GM19193 (cell line): ENCODE measurements around the gene MAML3.

Source experiments
- POLR2A ChIP-seq: IDR thresholded peaks from 4 replicates; pipeline ENCODE4 v1.6.1; 2011; ENCODE audit not compliant: insufficient read depth, insufficient read length; ENCODE audit errors: extremely low read depth

MAML3 gene

DNA sequence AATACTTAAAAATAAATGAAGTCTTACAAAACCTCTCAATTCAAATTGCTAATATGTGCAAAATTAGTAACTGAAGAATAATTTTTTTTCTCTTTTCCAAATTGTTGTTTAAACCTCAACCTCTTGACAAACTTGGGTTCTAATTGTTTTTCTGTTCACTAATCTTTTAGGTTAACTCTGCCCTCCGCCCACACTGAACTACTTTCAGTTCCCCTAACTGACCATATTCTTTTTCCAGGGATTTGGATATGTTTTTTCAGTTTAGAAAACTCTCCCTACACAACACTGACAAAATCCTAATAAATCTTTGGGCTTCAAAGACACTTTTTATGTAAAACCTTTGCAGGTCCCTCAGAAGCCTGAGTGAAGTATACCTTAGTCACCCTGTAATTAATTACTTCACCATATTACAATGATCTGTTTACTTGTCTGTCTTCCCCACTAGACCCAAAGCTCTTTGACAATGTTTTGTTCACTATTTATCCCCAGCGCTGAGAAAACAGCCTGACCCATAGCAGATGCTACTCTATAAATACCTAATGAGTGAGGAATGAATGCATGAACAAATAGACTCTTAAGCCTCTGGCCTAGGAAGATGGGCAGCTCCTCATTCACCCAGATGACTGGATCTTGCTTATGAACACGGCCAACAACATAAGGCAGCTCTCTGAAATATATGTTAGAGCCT is 134.9 kb downstream of the MAML3 start:
- no peak for TF ChIP-seq POLR2A

DNA sequence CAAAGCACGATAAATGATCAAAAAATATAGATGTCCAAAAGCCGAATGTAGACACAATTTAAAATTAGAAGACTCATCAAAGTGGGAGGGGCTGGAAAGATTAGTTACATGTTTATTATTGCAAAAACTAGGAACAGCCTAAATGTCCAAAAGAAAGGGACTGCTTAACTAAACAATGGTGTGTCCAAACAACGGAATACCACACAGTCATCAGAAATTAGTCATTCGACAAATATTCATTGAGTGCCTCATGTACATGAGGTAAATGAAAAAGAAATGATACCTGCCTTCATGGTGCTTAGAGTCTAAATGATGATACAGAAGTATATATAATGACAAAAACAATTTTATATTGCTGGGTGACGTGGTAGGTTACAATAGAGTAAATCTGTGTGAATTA is 139.7 kb downstream of the MAML3 start:
- TF ChIP-seq POLR2A, result no peak

DNA sequence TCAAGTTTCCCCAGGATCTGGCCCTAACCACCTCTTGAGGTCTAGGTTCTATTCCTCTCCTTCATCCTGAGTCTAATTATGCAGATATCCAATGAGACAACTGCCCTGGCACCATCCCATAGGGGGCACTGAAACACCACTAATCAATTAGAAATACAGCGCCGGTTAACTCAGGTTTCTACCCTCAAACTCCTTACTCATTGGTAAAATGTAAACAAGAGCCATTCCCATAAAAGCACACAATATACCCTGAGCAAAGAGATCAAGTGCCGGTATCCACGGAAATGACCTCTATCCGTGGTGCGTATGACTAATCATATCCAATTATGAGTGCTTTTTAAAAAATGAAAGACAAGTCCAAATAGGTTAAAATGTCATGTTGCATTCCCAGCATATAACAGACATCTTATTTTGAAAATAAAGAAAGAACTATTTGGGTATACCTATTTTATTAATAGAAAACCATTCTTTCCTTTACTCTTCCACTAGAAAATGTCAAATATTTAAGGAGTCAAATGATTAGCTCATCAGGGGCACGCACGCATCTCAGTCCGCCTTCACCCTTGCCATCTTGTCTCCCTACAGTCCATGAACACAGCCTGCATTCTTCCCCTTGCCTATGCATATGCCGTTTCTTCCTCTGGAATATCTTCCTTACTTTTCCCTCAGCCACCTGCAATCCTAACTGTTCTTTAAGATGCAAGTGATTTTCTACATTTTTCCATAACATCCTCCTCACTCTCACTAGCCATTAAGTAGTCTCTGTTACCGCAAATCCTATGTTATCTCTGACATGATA is 141.1 kb downstream of the MAML3 start:
- TF ChIP-seq POLR2A, result no peak

DNA sequence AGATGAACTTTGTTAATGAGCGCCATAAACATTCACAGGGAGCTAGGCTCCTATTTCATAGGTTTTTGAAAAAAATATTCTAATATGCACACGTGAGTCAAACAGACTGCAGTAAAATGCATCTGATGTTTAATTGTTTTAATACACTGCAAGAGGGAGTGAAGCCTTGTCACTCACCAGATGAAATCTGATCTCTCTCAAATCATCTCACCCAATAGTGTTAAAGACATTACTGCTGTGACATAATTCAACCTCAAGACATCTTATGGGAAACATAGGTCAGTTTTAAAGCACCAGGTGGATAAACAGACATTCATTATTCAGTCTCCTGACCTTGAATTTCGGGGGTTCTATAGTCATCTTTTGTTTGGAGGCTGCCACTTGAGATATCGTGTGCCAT is 148.3 kb downstream of the MAML3 start:
- no peak for TF ChIP-seq POLR2A

DNA sequence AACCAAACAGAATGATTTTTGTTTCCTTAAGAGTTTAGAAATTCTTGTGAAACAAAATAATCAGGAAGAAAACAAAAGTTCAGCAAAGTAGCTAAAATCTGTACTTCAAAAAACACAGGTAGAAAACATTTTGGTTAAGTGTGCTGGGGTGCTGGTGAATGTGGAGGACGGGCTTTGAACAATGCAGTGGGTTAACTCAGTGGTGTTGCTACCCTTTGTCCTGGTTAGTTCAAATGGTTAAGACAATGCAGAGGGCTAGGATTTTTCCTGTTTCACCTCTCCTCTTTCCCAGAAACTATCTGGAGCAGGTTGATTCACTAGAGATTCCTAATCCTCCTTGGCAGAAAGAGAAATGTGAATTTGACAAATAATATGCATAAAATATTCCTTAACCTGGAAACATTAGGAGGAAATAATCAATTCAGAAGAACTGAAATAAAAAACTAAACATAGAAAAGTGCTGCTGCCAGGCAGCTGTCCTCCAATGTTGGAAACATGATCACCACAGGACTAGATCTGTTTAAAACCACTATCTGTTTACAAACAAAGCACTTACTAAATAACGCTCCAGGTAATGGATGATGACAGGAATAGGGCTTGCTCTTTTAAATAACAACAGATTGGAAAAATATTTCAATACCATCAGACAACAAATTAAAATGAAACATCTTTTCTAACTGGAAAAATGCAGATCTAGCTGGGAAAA is 148.9 kb downstream of the MAML3 start:
- TF ChIP-seq POLR2A, result no peak

DNA sequence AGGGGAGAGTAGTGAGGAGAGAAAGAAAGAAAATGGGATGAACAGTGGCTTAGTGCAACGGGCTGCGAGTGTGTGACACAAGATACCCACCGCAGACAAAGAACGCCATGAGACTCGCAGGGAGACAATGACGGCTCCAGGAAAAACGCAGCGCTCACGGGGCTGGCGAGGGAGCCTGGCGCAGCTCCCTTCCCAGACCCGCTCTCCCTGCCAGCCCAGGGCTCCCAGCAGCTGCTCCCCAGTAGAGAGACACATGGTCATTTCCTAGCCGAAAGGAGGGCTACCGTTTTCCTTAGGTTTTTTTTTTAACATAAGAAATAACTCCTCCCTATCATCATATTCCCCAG is 149.5 kb downstream of the MAML3 start:
- no peak for TF ChIP-seq POLR2A

DNA sequence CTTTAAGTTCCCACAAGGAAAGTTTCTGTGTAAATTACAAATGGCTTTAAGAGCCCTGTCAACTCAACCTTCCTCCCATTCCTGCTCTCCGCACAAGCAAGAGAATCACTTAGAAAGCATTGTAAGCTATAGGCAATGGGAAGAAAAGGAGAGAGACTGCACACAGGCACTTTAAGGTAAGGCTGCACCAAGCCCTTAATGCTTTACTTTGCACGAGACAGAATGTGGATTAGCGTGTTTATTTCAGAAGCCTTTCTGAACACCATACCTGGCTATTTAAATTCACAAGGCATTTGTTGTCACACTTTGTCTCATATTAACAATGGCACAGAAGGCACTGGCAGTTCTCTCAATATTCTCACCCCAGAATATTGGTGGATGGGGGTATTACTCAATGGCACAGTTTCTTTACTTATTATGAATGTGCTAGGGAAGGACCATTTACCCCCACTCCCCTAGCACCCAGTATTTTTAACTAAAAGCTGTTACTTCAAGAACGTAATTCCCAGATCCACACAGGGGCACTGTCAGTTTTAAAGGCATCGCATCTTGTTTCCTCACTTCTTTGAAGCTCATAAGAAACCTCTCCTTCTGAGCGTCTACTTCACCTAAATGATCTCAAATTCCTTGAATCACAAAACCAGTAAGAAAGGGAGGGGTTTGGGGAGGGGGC is 150.0 kb downstream of the MAML3 start:
- TF ChIP-seq POLR2A, result no peak

DNA sequence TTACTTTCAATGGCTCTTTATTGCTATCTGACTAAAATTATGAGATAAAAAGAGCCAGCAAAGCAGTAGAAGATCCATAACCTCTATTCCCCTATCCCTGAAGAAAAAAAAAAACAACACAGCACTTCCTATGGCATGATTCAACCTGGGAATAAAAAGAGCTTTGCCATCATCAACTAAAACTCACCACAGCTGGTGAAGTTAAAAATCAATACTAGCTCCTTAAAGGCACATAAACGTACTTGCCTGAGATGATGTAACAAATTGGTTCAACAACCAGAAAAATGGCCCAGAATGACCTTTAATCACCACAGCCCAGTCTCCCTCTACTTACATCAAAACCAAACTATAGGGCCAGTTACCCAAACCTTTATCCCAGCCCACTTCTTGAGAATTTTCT is 153.8 kb downstream of the MAML3 start:
- TF ChIP-seq POLR2A, result no peak

DNA sequence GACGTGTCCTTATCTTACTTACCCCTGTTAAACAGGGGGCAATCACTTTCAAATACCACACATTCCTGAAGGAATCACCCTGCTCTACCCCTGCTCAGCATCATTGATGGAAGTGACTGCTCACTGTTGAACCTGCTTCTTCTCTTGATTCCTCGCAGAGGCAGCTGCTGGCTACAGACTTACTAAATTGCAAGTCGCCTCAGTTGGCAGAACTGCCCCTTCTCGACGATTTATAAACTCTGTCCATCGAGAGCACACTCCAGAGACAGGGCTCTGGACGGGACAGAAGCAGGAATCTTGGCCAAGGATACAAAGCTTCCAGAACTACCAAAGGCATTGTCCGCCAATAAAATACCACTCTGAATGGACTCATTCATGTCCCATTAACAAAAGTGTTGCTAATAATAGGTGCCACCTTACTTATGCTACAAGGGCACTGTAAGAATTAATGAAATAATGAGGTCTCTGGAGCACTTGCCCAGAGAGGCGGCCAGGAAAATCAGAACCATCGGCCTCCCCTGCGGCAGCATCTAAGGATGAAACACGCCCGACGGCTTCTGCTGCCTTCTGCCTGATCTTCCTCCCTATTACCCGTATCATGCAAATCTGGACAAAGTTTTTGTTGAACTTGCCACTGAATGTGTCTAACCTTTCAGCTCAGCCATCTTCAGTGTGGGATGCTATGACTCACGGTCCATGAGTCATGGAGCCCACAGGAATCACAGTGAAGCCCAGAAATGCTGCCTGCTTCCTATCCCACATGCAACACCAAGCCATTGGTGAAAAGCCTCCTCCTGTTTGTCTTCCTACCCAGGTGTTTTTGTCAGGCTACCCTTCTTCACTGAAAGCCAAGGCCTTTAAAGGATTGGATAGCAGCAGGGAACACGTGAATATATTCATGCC is 164.9 kb downstream of the MAML3 start:
- no peak for TF ChIP-seq POLR2A

DNA sequence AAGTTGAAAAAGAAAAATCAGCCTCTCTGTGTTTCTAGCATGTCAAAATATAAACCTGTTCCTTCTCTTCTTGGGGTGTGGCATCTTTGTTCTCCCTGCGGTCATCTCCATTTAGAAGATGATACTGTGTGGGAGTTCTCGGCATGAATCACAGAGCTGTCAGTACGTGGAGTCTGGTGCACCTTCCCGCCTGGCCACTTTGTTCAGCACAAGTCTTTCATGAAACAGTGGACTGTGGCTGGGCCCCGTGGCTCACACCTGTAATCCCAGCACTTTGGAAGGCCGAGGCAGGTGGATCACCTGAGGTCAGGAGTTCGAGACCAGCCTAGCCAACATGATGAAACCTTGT is 166.5 kb downstream of the MAML3 start:
- TF ChIP-seq POLR2A, result no peak

DNA sequence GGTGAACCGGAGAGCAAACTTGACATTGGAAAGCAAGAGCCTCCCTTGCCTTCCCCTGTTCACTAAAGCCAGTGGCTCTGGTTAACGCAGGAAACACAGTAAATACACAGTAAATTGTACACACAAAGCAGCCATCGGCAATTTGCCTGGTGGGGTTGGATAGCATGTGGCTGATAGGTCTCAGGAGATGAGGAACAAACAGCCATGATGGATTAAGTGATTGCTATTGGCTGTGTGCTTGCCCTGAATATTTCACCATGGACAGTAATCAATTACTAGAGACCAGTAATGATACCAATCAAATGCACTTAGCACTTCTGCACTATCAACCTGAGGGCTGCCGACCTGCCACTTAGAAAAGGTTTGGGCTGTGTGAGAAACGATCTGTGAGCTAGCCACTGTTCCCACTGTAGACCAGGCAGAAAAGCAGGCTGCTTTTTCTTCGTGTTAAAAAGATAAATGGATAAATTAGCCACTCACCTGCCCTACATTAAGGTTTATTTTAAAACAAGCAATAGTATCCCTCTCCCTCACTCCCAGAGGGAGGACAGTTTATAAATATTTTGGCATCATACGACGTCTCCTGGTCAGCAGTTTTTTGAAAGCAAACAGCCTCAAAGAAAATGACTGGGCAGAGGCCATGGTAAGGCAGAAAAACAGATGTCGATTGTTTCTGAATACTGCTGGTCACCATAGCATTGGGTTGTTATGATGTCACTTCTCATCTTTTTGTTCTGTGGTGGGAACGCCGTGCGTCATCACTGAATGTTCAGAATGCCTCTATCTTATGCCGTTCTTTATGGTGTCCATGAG is 167.1 kb downstream of the MAML3 start:
- no peak for TF ChIP-seq POLR2A

DNA sequence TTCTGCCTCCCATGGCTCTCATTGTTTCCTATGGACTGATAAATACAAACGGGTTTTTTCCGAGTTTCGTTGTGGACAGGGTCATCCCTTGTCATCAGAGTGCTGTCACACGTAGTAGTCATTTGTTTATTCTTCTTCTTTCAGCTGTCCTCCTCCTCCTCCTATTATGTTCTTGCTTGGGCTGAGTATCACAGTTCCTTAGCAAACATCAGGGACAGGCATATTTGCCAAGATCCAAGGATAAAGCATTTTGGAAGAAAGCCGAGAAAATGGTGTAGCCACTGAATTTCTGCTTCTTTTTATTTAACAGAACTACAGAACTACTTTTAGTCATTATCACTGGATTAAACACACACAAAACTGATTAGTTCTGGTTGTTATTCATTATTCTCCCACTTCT is 167.9 kb downstream of the MAML3 start:
- no peak for TF ChIP-seq POLR2A

DNA sequence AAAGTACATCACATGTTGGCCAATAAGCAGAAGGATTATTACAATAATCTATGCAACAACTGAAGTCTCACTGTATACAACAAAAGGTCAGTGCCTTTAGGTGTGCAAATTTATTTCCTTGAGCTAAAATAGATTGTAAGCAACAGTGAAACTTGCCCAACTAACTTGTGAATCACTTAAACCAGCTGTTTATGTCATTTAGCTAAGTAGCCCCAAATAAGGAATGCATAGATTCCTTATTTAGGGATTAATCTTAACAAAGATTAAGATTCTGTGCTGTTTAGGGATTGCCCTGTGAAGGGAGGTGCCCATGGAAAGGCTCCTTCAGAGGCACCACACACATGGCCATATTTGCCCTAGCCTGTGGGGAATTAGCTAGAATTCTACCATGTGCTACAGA is 168.6 kb downstream of the MAML3 start:
- no peak for TF ChIP-seq POLR2A

DNA sequence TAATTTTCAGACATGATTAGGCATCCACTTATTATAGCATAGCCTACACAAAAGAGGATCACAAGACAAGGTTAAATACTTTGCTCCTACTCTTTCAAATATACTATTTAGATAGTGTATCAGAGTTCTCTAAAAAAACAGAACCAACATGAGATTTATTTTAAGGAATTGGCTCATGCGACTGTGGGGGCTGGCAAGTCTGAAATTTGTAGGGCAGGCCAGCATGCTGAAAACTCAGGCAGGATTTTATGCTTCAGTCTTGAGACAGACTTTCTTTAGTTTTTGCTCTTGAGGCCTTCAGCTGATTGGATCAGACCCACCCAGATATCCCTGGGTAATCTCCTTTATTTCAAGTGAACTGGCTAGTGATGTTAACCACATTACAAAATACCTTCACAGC is 169.5 kb downstream of the MAML3 start:
- no peak for TF ChIP-seq POLR2A

DNA sequence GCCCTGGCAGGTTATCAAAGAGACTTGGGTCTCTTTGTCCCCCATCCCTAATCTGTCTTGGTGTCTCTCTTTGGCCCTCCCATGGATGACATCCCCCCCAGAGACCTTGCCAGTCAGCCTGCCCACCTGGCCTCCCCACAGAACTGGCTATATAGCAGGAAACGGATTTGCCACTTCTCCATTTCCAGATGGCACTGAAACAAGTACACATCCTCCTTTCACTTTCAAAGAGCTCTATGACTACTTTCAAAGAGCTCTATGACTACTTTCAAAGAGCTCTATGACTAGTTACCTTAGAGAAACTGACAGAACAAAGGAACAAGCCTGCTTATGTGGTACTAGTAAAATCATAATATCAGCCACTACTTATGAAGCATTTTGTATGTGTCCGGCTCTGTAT is 175.3 kb downstream of the MAML3 start:
- no peak for TF ChIP-seq POLR2A
